CD14-positive monocyte (primary cell): ENCODE data around the gene IFT27. TPM values are rescaled to one million over a fixed set of nuclear protein-coding genes. Genes with fewer than 3 reads are reported as not detected.

ENCODE experiments used
- DNase-seq, 3 donors: peaks; one replicate each; pipeline ENCODE4 v3.0.0-alpha.2; 2011 to 2022
- H2AFZ ChIP-seq: 2 replicates; pipeline ENCODE4 v1.6.0; 2012; ENCODE audit warnings: mild to moderate bottlenecking, low read depth, low read length, inconsistent platforms; ENCODE audit not compliant: insufficient read depth, poor library complexity, severe bottlenecking
- H3K27ac ChIP-seq, 2 donors: 1 replicate in 1 of 2; 2 replicates in 1 of 2; pipeline ENCODE4 v1.5.1; 2012 to 2013; ENCODE audit warnings: low read length in 2 of 2, control low read depth in 1 of 2, inconsistent platforms in 1 of 2, low read depth in 1 of 2, mild to moderate bottlenecking in 1 of 2
- H3K27me3 ChIP-seq, 2 donors: one replicate each; pipeline versions ENCODE4 v1.6.0 to v1.6.1; 2011 to 2013; ENCODE audit warnings: low read length in 2 of 2; ENCODE audit not compliant: control insufficient read depth in 2 of 2, insufficient read depth in 2 of 2
- H3K36me3 ChIP-seq, 2 donors: replicated peaks in 1 of 2; 1 replicate in 1 of 2; 2 replicates in 1 of 2; pipeline versions ENCODE4 v1.5.1 to v1.6.1; 2012 to 2013; ENCODE audit warnings: low read length in 2 of 2, control low read depth in 1 of 2, inconsistent platforms in 1 of 2, mild to moderate bottlenecking in 1 of 2; ENCODE audit not compliant: insufficient read depth in 2 of 2, control insufficient read depth in 1 of 2
- H3K4me1 ChIP-seq, 2 donors: 1 replicate in 1 of 2; 2 replicates in 1 of 2; pipeline versions ENCODE4 v1.5.1 to v1.6.1; 2012 to 2013; ENCODE audit warnings: low read length in 2 of 2, control low read depth in 1 of 2, inconsistent platforms in 1 of 2, mild to moderate bottlenecking in 1 of 2, moderate library complexity in 1 of 2; ENCODE audit not compliant: insufficient read depth in 2 of 2, control insufficient read depth in 1 of 2
- H3K4me2 ChIP-seq: replicated peaks from 2 replicates; pipeline ENCODE3; 2012; ENCODE audit warnings: low read length, moderate library complexity, mild to moderate bottlenecking; ENCODE audit not compliant: poor library complexity, severe bottlenecking; ENCODE audit errors: extremely low read depth
- H3K4me3 ChIP-seq, 3 experiments: fragments of 200-600 bp in 1 of 3; sonication (generic) in 1 of 3; replicated peaks in 1 of 3; 1 replicate in 2 of 3; 2 replicates in 1 of 3; pipeline ENCODE4 v1.5.1; 2011 to 2013; ENCODE audit warnings: low read length in 3 of 3, mild to moderate bottlenecking in 3 of 3, control low read depth in 2 of 3, low read depth in 2 of 3, inconsistent platforms in 1 of 3, moderate library complexity in 1 of 3
- H3K79me2 ChIP-seq: 2 replicates; pipeline ENCODE4 v1.6.0; 2012; ENCODE audit warnings: mild to moderate bottlenecking, control low read depth, inconsistent platforms, low read length, moderate library complexity; ENCODE audit not compliant: insufficient read depth
- H3K9ac ChIP-seq: 2 replicates; pipeline ENCODE4 v1.6.0; 2017; ENCODE audit warnings: low read length, mild to moderate bottlenecking; ENCODE audit not compliant: insufficient read depth, poor library complexity, severe bottlenecking
- H3K9me3 ChIP-seq, 2 donors: replicated peaks in 1 of 2; 1 replicate in 1 of 2; 2 replicates in 1 of 2; pipeline versions ENCODE4 v1.5.1 to v1.6.1; 2012 to 2013; ENCODE audit warnings: low read length in 2 of 2, control low read depth in 1 of 2; ENCODE audit not compliant: control insufficient read depth in 1 of 2, insufficient read depth in 1 of 2
- H4K20me1 ChIP-seq: 2 replicates; pipeline ENCODE4 v1.6.0; 2012; ENCODE audit warnings: mild to moderate bottlenecking, low read length, control low read depth, moderate library complexity; ENCODE audit not compliant: insufficient read depth
- H3K27ac Mint-ChIP-seq, 7 donors: one replicate each; pipeline ENCODE4 v1.8.0; 2020; ENCODE audit warnings: mild to moderate bottlenecking in 7 of 7, mixed read lengths in 7 of 7, moderate library complexity in 6 of 7, inconsistent platforms in 2 of 7
- H3K27me3 Mint-ChIP-seq, 3 donors: one replicate each; pipeline ENCODE4 v1.8.0; 2021 to 2022; ENCODE audit warnings: low read depth in 3 of 3, mild to moderate bottlenecking in 3 of 3, mixed read lengths in 3 of 3, moderate library complexity in 3 of 3, inconsistent platforms in 1 of 3
- H3K36me3 Mint-ChIP-seq, 2 donors: one replicate each; pipeline ENCODE4 v1.8.0; 2020; ENCODE audit warnings: mixed read lengths in 2 of 2, inconsistent platforms in 1 of 2, mild to moderate bottlenecking in 1 of 2
- H3K4me1 Mint-ChIP-seq: one replicate; pipeline ENCODE4 v1.8.0; 2020; ENCODE audit warnings: mild to moderate bottlenecking, mixed read lengths
- H3K4me3 Mint-ChIP-seq, 2 donors: one replicate each; pipeline ENCODE4 v1.8.0; 2020; ENCODE audit warnings: mild to moderate bottlenecking in 2 of 2, mixed read lengths in 2 of 2, moderate library complexity in 1 of 2
- H3K9me3 Mint-ChIP-seq, 7 donors: one replicate each; pipeline ENCODE4 v1.8.0; 2020 to 2022; ENCODE audit warnings: mixed read lengths in 7 of 7, mild to moderate bottlenecking in 6 of 7, moderate library complexity in 6 of 7, inconsistent platforms in 2 of 7
- WGBS: methylation state at CpG from one replicate; pipeline ENCODE4 v1.1.5; 2013; ENCODE audit warnings: missing lambda C conversion rate; ENCODE audit not compliant: insufficient coverage; 5-methylcytosine and 5-hydroxymethylcytosine counted together
- intact Hi-C, 2 donors: fragments of 100-400 bp; cut with micrococcal nuclease; formaldehyde crosslinking; loops; one replicate each; pipeline versions ENCODE4 v1.15.0 to v1.15.1; 2023
- polyA plus RNA-seq, 3 donors: library from polyadenylated mRNA; depleted of rRNA in 1 of 3; unstranded in 2 of 3; stranded (reverse) in 1 of 3; fragments of 300-500 nt in 2 of 3; fragments of >200 nt in 1 of 3; fragmentation: Illumina TruSeq in 2 of 3; gene quantifications; 1 replicate in 2 of 3; 2 replicates in 1 of 3; pipeline ENCODE4 v1.2.3, GENCODE V29; 2012 to 2021
- TF ChIP-seq, protein P1 (sequence below): fragments of 200-600 bp; IDR thresholded peaks from one replicate; pipeline ENCODE4 v1.8.0; 2022; ENCODE audit warnings: antibody characterized with exemption, mild to moderate bottlenecking

The IFT27 gene
- polyA plus RNA-seq, 3 donors: 12.5 to 16.9 (median 14.6) TPM

DNA sequence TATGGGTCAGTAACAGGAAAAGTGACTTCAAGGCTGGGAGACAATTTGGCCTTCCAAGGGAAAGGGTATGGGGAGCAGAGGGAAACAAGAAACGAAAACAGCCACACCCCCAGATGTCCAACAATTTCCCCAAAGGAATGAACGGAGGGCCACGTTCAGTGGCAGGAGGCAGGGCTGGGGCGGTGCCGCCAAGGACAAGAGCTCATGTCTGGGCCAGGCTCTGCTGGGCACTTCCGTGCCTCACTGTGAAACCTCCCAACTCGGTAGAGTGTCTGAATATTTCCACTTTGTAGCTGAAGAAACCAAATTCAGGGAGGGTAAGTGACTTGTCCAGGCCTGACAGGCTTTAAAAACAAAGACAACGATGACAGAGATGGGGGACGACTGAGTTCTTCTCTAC, 11.9 kb downstream of the IFT27 start:
- no peaks in the 10 kb centered on the region for H3K4me1 ChIP-seq
- TF ChIP-seq, protein P1, sequence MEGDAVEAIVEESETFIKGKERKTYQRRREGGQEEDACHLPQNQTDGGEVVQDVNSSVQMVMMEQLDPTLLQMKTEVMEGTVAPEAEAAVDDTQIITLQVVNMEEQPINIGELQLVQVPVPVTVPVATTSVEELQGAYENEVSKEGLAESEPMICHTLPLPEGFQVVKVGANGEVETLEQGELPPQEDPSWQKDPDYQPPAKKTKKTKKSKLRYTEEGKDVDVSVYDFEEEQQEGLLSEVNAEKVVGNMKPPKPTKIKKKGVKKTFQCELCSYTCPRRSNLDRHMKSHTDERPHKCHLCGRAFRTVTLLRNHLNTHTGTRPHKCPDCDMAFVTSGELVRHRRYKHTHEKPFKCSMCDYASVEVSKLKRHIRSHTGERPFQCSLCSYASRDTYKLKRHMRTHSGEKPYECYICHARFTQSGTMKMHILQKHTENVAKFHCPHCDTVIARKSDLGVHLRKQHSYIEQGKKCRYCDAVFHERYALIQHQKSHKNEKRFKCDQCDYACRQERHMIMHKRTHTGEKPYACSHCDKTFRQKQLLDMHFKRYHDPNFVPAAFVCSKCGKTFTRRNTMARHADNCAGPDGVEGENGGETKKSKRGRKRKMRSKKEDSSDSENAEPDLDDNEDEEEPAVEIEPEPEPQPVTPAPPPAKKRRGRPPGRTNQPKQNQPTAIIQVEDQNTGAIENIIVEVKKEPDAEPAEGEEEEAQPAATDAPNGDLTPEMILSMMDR: no peak
- no peak overlapping the region for H3K27ac ChIP-seq
- H3K27me3 ChIP-seq: no peaks in the 10 kb centered on the region
- H3K9ac ChIP-seq: no peak overlapping the region
- no peak overlapping the region for H3K4me3 ChIP-seq
- Mint-ChIP-seq H3K9me3 (no peaks in the 10 kb centered on the region), H3K4me1 (no peaks in the 10 kb centered on the region), H3K27me3 (peaks cover 0 to 2% (median 1%) of the 10 kb centered on the region in 3 donors), H3K27ac (no peak overlapping the region), H3K4me3 (no peak overlapping the region), H3K36me3 (peaks cover 41 to 51% of the 10 kb centered on the region in 2 donors)
- H3K36me3 ChIP-seq: peaks cover 33 to 62% of the 10 kb centered on the region in 2 donors
- H2AFZ ChIP-seq: no peak overlapping the region
- DNase-seq: no peak
- H3K79me2 ChIP-seq: no peaks in the 10 kb centered on the region
- no peak overlapping the region for H3K4me2 ChIP-seq
- WGBS: 97% methylated on average over 7 of the region's 9 CpGs
- H4K20me1 ChIP-seq: no peaks in the 10 kb centered on the region
- H3K9me3 ChIP-seq: no peaks in the 10 kb centered on the region
- intact Hi-C loops: no loop called here

DNA sequence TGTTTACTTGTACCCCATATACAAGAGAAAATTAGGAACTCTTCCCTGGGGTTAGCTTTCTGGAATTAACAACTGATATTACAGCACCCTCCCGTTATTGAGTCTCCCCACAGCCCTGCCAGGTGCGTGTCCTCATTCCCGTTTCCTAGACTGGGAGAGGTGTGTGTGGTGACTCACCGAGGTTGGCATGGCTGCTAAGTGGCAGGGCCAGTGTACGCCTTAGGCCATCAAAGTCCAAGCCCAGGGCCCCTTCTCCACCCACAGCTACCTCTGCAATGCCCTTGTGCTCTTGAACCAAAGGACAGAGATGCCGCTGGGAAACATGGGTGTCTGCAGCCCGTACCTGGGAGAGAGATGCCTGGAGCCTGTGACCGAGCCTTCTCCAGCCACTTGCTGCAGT, 12.3 kb downstream of the IFT27 start:
- H3K4me2 ChIP-seq: no peak overlapping the region
- H2AFZ ChIP-seq: no peak overlapping the region
- Mint-ChIP-seq H3K36me3 (peaks cover 41 to 51% of the 10 kb centered on the region in 2 donors), H3K27me3 (peaks cover 0 to 1% (median 1%) of the 10 kb centered on the region in 3 donors), H3K9me3 (no peaks in the 10 kb centered on the region), H3K4me1 (no peaks in the 10 kb centered on the region), H3K27ac (no peak overlapping the region), H3K4me3 (no peak overlapping the region)
- no peaks in the 10 kb centered on the region for H3K79me2 ChIP-seq
- no peak overlapping the region for H3K9ac ChIP-seq
- TF ChIP-seq, protein P1: no peak
- H3K4me3 ChIP-seq: no peak overlapping the region
- peaks cover 33 to 62% of the 10 kb centered on the region in 2 donors for H3K36me3 ChIP-seq
- no peak overlapping the region for H3K27ac ChIP-seq
- H4K20me1 ChIP-seq: no peaks in the 10 kb centered on the region
- intact Hi-C loops: no loop called here
- H3K9me3 ChIP-seq: no peaks in the 10 kb centered on the region
- H3K27me3 ChIP-seq: no peaks in the 10 kb centered on the region
- no peak for DNase-seq
- H3K4me1 ChIP-seq: no peaks in the 10 kb centered on the region
- WGBS: 96% methylated on average over 3 of the region's 8 CpGs
